H1 (cell line): ENCODE results near the gene TAPT1. TPM values are rescaled to one million over a fixed set of nuclear protein-coding genes. Genes with fewer than 3 reads are reported as not detected.

Source experiments
- CTCF ChIA-PET: fragments of 300-600 bp; sonication (Branson Sonifier 250); formaldehyde crosslinking; loops from one replicate; lab custom pipeline; 2021; ENCODE audit not compliant: partially characterized antibody; lab: Charles Lee
- POLR2A ChIA-PET: fragments of 300-600 bp; sonication (Branson Sonifier 250); formaldehyde crosslinking; loops from one replicate; lab custom pipeline; 2021; ENCODE audit warnings: inconsistent platforms; ENCODE audit not compliant: partially characterized antibody; lab: Charles Lee
- DNase-seq, 2 experiments: peaks; one replicate each; pipeline versions ENCODE4 v3.0.0 to v3.0.0-alpha.2; 2010 to 2022; ENCODE audit warnings: low spot score in 2 of 2, low read depth in 1 of 2, mixed read lengths in 1 of 2
- FAIRE-seq: peaks from 2 replicates; lab custom pipeline; 2011; peaks lifted over from hg19 to GRCh38; lab: Jason Lieb, UNC
- H2AFZ ChIP-seq: 2 replicates; pipeline ENCODE4 v1.8.1; 2012; ENCODE audit warnings: low read length, inconsistent platforms
- H2AK5ac ChIP-seq: 2 replicates; pipeline ENCODE4 v1.6.1; 2013; ENCODE audit warnings: low read depth, low read length
- H2BK120ac ChIP-seq: replicated peaks from 2 replicates; pipeline ENCODE3; 2013; ENCODE audit warnings: low read depth, low read length, inconsistent platforms
- H2BK12ac ChIP-seq: 2 replicates; pipeline ENCODE4 v1.6.1; 2013; ENCODE audit warnings: low read depth, low read length
- H2BK15ac ChIP-seq: 2 replicates; pipeline ENCODE4 v1.6.1; 2013; ENCODE audit warnings: low read length
- H2BK20ac ChIP-seq: 2 replicates; pipeline ENCODE4 v1.6.1; 2013; ENCODE audit warnings: low read length
- H2BK5ac ChIP-seq: 2 replicates; pipeline ENCODE4 v1.6.1; 2013; ENCODE audit warnings: low read depth, low read length
- H3K14ac ChIP-seq: 2 replicates; pipeline ENCODE4 v1.6.1; 2013; ENCODE audit warnings: inconsistent platforms; ENCODE audit not compliant: insufficient read length
- H3K18ac ChIP-seq: 2 replicates; pipeline ENCODE4 v1.6.1; 2013; ENCODE audit warnings: low read length; ENCODE audit errors: extremely low read depth
- H3K23ac ChIP-seq: 2 replicates; pipeline ENCODE4 v1.6.1; 2013; ENCODE audit warnings: inconsistent platforms; ENCODE audit not compliant: insufficient read length
- H3K23me2 ChIP-seq: 2 replicates; pipeline ENCODE4 v1.6.1; 2013; ENCODE audit warnings: low read depth, low read length
- H3K27ac ChIP-seq: 2 replicates; pipeline ENCODE4 v1.6.1; 2011; ENCODE audit warnings: low read depth, low read length, inconsistent platforms
- H3K27me3 ChIP-seq, 4 experiments: replicated peaks in 1 of 4; 1 replicate in 1 of 4; 2 replicates in 3 of 4; pipeline versions ENCODE4 v1.6.1 to v1.8.1; 2011 to 2013; ENCODE audit warnings: low read length in 3 of 4, mild to moderate bottlenecking in 3 of 4, inconsistent platforms in 2 of 4, mixed read lengths in 2 of 4, moderate library complexity in 1 of 4; ENCODE audit not compliant: control insufficient read depth in 3 of 4, insufficient read depth in 3 of 4; ENCODE audit errors: extremely low read depth in 1 of 4
- H3K36me3 ChIP-seq, 4 experiments: 2 replicates each; pipeline versions ENCODE4 v1.6.1 to v1.8.1; 2011 to 2013; ENCODE audit warnings: mild to moderate bottlenecking in 4 of 4, low read length in 3 of 4, moderate library complexity in 2 of 4, control low read depth in 1 of 4, inconsistent platforms in 1 of 4; ENCODE audit not compliant: insufficient read depth in 4 of 4, control insufficient read depth in 2 of 4
- H3K4ac ChIP-seq: replicated peaks from 2 replicates; pipeline ENCODE3; 2013; ENCODE audit warnings: low read length, low read depth, mixed read lengths, inconsistent platforms; ENCODE audit not compliant: insufficient read length
- H3K4me1 ChIP-seq, 4 experiments: replicated peaks in 1 of 4; 1 replicate in 1 of 4; 2 replicates in 3 of 4; pipeline versions ENCODE4 v1.6.1 to v1.8.1; 2011 to 2013; ENCODE audit warnings: low read length in 3 of 4, inconsistent platforms in 2 of 4, mixed read lengths in 1 of 4; ENCODE audit not compliant: insufficient read depth in 4 of 4, control insufficient read depth in 3 of 4
- H3K4me2 ChIP-seq, 2 experiments: 2 replicates each; pipeline versions ENCODE4 v1.6.1 to v1.8.1; 2011 to 2013; ENCODE audit warnings: low read depth in 2 of 2, low read length in 2 of 2, control low read depth in 1 of 2, inconsistent platforms in 1 of 2, mild to moderate bottlenecking in 1 of 2; ENCODE audit not compliant: insufficient read depth in 1 of 2
- H3K4me3 ChIP-seq, 4 experiments: fragments of 200-600, 300-600 bp in 1 of 4; sonication (generic), shearing (Covaris generic), sonication (Bioruptor Twin) in 1 of 4; 2 replicates each; pipeline versions ENCODE4 v1.5.1 to v1.8.1; 2011 to 2016; ENCODE audit warnings: low read length in 4 of 4, low read depth in 3 of 4, control low read depth in 2 of 4, inconsistent platforms in 2 of 4, mild to moderate bottlenecking in 2 of 4, mixed read lengths in 1 of 4, moderate library complexity in 1 of 4; ENCODE audit not compliant: insufficient read depth in 2 of 4; ENCODE audit errors: extremely low read depth in 1 of 4
- H3K56ac ChIP-seq: replicated peaks from 2 replicates; pipeline ENCODE3; 2013; ENCODE audit warnings: low read depth, mild to moderate bottlenecking, mixed read lengths, low read length, inconsistent platforms; ENCODE audit not compliant: insufficient read length
- H3K79me1 ChIP-seq: 2 replicates; pipeline ENCODE4 v1.6.1; 2013; ENCODE audit warnings: low read depth, low read length, control low read depth
- H3K79me2 ChIP-seq, 2 experiments: 2 replicates each; pipeline versions ENCODE4 v1.6.1 to v1.8.1; 2012 to 2013; ENCODE audit warnings: low read length in 2 of 2, mild to moderate bottlenecking in 2 of 2, inconsistent platforms in 1 of 2; ENCODE audit not compliant: insufficient read depth in 2 of 2, control insufficient read depth in 1 of 2
- H3K9ac ChIP-seq, 4 experiments: replicated peaks in 1 of 4; 1 replicate in 1 of 4; 2 replicates in 3 of 4; pipeline versions ENCODE4 v1.6.1 to v1.8.1; 2011 to 2013; ENCODE audit warnings: low read depth in 3 of 4, low read length in 3 of 4, control low read depth in 2 of 4, mild to moderate bottlenecking in 2 of 4, moderate library complexity in 2 of 4, inconsistent platforms in 1 of 4; ENCODE audit errors: extremely low read depth in 1 of 4
- H3K9me3 ChIP-seq, 2 experiments: 2 replicates each; pipeline versions ENCODE4 v1.6.1 to v1.8.1; 2012 to 2013; ENCODE audit warnings: mild to moderate bottlenecking in 2 of 2, moderate library complexity in 2 of 2, control low read depth in 1 of 2, inconsistent platforms in 1 of 2, low read depth in 1 of 2, low read length in 1 of 2, mixed read lengths in 1 of 2; ENCODE audit not compliant: insufficient read depth in 2 of 2
- H4K20me1 ChIP-seq, 2 experiments: replicated peaks in 1 of 2; 2 replicates each; pipeline versions ENCODE3 to v1.8.1; 2011 to 2013; ENCODE audit warnings: inconsistent platforms in 2 of 2, low read length in 2 of 2, mild to moderate bottlenecking in 1 of 2; ENCODE audit not compliant: insufficient read depth in 2 of 2, control insufficient read depth in 1 of 2
- H4K5ac ChIP-seq: 2 replicates; pipeline ENCODE4 v1.6.1; 2013; ENCODE audit warnings: low read length, low read depth, mixed read lengths, inconsistent platforms; ENCODE audit not compliant: insufficient read length
- H4K8ac ChIP-seq: 2 replicates; pipeline ENCODE4 v1.8.0; 2013; ENCODE audit warnings: mild to moderate bottlenecking, moderate library complexity, low read length, inconsistent platforms; ENCODE audit not compliant: insufficient read depth; ENCODE audit errors: extremely low read depth
- H4K91ac ChIP-seq: replicated peaks from 2 replicates; pipeline ENCODE3; 2013; ENCODE audit warnings: low read length, mixed read lengths, inconsistent platforms; ENCODE audit not compliant: insufficient read length
- ATF3 ChIP-seq: IDR thresholded peaks from 2 replicates; pipeline ENCODE4 v1.6.1; 2011; ENCODE audit warnings: low read depth, mild to moderate bottlenecking, low read length; ENCODE audit not compliant: insufficient read depth
- KDM5A ChIP-seq: fragments of 200-600 bp; IDR thresholded peaks from 2 replicates; pipeline ENCODE4 v1.7.1; 2012; ENCODE audit warnings: mild to moderate bottlenecking, low read length, inconsistent platforms, mixed read lengths
- NRF1 ChIP-seq: IDR thresholded peaks from 2 replicates; pipeline ENCODE4 v1.6.1; 2011; ENCODE audit warnings: mild to moderate bottlenecking, low read depth, low read length, improper control_type of control experiment
- POLR2A ChIP-seq, 2 experiments: IDR thresholded peaks; 1 replicate in 1 of 2; 2 replicates in 1 of 2; pipeline ENCODE4 v1.6.1; 2011; ENCODE audit warnings: low read depth in 2 of 2, low read length in 2 of 2, mild to moderate bottlenecking in 2 of 2; ENCODE audit errors: control extremely low read depth in 1 of 2
- TAF1 ChIP-seq: IDR thresholded peaks from 2 replicates; pipeline ENCODE4 v1.6.1; 2011; ENCODE audit warnings: mild to moderate bottlenecking, low read depth, low read length
- WGBS, 2 experiments: shearing (Covaris generic) in 1 of 2; methylation state at CpG; one replicate each; pipeline versions ENCODE4 v1.1.6 to v1.1.7; 2013 to 2015; ENCODE audit warnings: low lambda C conversion rate in 2 of 2, mixed read lengths in 2 of 2, inconsistent platforms in 1 of 2, low coverage in 1 of 2, missing lambda C conversion rate in 1 of 2; ENCODE audit not compliant: insufficient replicate concordance in 2 of 2, insufficient coverage in 1 of 2, insufficient read length in 1 of 2; ENCODE audit errors: extremely low coverage in 1 of 2, missing lambda C conversion rate in 1 of 2; 5-methylcytosine and 5-hydroxymethylcytosine counted together
- polyA plus RNA-seq, 7 experiments: library from polyadenylated mRNA; depleted of rRNA in 3 of 7; stranded (reverse) in 5 of 7; unstranded in 2 of 7; fragments of >200 nt in 5 of 7; fragments of 200-250 nt in 2 of 7; gene quantifications; 1 replicate in 5 of 7; 2 replicates in 1 of 7; 4 replicates in 1 of 7; pipeline versions ENCODE4 v1.2.1 to v1.2.3, GENCODE V29; 2011 to 2013; ENCODE audit warnings: missing spikeins in 2 of 7, mixed read lengths in 2 of 7
- total RNA-seq: library from RNA; stranded (reverse); fragmentation: NEBNext Ultra II Directional; extraction: Animal tissue kit (Norgen Biotek cat#: 25700); gene quantifications from 2 replicates; pipeline ENCODE4 v1.2.1, GENCODE V29; 2021

Gene TAPT1
- total and polyA plus RNA-seq, 2 of the 8 experiments (the other 6 are each of a cell fraction or from before 2014, with no cell fraction given) = 4.2 to 15.3 TPM

GRCh38 chr4:16186986-16187385 lies 39.3 kb downstream of the TAPT1 start:
- Histone ChIP-seq H2AFZ (no peak overlapping the region), H4K8ac (no peak overlapping the region), H4K5ac (no peak overlapping the region), H3K9ac (no peak overlapping the region), H3K23ac (no peak overlapping the region), H2BK12ac (no peak overlapping the region), H3K27ac (no peak overlapping the region), H3K14ac (no peak overlapping the region), H2BK15ac (no peak overlapping the region), H3K79me1 (no peaks in the 10 kb centered on the region; the same call in 1 of the 2 replicates), H3K4ac (no peak overlapping the region), H3K23me2 (no peaks in the 10 kb centered on the region), H3K27me3 (no peaks in the 10 kb centered on the region), H2BK120ac (no peak overlapping the region), H3K4me1 (no peaks in the 10 kb centered on the region), H3K4me3 (no peak overlapping the region), H2AK5ac (no peak overlapping the region), H3K18ac (no peak overlapping the region), H3K9me3 (no peaks in the 10 kb centered on the region), H4K20me1 (no peaks in the 10 kb centered on the region), H3K56ac (no peak overlapping the region), H2BK20ac (no peak overlapping the region), H2BK5ac (no peak overlapping the region), H4K91ac (no peak overlapping the region), H3K79me2 (no peaks in the 10 kb centered on the region), H3K36me3 (peaks cover 0 to 10% (median 3%) of the 10 kb centered on the region in 4 experiments; a peak in 3 of 8 replicates), H3K4me2 (no peak overlapping the region)
- FAIRE-seq = no peak
- WGBS, 2 experiments = 81% methylated on average over 1 of the region's 1 CpG; no CpG with 5 or more reads in 1 of the 2 experiments
- TF ChIP-seq POLR2A (IDR thresholded peaks at IDR 0.05; ENCODE audit: control extremely low read depth in 1 of 2, low read depth in 2 of 2, low read length in 2 of 2) (no peak), ATF3 (no peak), NRF1 (no peak), TAF1 (no peak), KDM5A (no peak)
- DNase-seq = no peak
- CTCF ChIA-PET = no interaction called here
- POLR2A ChIA-PET = no interaction called here
